ENCODE measurements around the gene CPNE4.
A peak's percentile ranks its signal among the peaks of the same experiment; 100 is the strongest.

CPNE4 gene

DNA sequence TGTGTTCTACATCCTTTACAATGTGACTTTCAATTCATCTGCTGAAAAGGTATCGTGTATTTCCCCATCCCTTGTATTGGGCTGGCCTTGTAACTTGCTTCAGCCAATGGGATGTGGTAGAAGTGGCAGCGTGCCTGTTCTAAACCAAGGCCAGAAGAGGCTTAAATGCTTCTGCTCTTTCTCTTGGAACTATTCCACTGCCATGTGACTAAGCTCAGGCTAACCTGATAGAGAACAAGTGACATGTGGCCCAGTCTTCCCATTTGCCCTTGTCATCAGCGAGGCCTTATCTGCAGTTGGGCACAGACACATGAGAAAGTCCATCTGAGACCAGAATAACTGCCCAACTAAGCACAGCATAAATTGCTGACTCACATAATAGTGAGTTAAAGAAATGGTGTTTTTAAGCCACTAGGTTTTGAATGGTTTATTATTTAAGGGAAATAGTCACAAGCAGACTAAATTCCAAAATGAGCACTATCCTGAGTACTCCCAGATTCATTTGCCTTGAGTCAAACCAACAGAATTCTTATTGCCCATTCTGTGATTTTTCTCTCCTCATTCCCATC lies 230.2 kb downstream of the CPNE4 start:
- H3K27ac ChIP-seq, result no peak overlapping the region
- no peak overlapping the region for H3K9ac ChIP-seq (ENCODE audit: insufficient read length)
- H3K9me3 ChIP-seq (ENCODE audit: low read depth, low read length), result no peaks in the 10 kb centered on the region
- H3K36me3 ChIP-seq (ENCODE audit: insufficient read depth, low read length), result no peaks in the 10 kb centered on the region
- DNase-seq (ENCODE audit: low read depth, low spot score), result no peak
- no peak overlapping the region for H3K4me3 ChIP-seq
- TF ChIP-seq EZH2 (IDR thresholded peaks at IDR 0.05) (no peak), POLR2AphosphoS5 (IDR thresholded peaks at IDR 0.05; ENCODE audit: borderline replicate concordance, low read depth, low read length) (no peak), FOXP2 (optimal IDR thresholded peaks at IDR 0.05; ENCODE audit: control extremely low read depth, extremely low read length, insufficient read depth) (no peak)

DNA sequence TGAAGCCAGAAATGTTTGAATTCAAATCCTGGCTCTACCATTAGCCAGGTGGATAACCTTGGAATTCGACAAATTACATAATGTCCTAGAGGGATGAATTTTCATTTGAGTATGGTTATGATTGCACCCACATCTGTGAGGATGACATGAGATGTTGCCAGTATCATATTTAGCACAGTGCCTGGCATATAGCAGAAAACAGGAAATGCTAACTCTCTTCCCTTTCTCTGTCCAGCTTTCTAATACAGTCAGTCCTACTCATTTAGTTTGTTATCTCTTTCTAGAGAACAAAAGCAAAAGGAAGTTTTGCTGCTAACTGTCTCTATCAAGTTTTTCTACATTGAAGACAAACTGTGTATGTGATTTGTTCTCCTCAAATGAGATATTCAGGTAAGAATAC lies 231.7 kb downstream of the CPNE4 start:
- TF ChIP-seq POLR2AphosphoS5 (IDR thresholded peaks at IDR 0.05; ENCODE audit: borderline replicate concordance, low read depth, low read length) (no peak), FOXP2 (optimal IDR thresholded peaks at IDR 0.05; ENCODE audit: control extremely low read depth, extremely low read length, insufficient read depth) (no peak), EZH2 (IDR thresholded peaks at IDR 0.05) (no peak)
- no peak for DNase-seq (ENCODE audit: low read depth, low spot score)

GRCh38 chr3:131802029-131802428 lies 232.8 kb downstream of the CPNE4 start:
- no peaks in the 10 kb centered on the region for H3K9me3 ChIP-seq (ENCODE audit: low read depth, low read length)
- H3K27ac ChIP-seq, result no peak overlapping the region
- DNase-seq (ENCODE audit: low read depth, low spot score), result no peak
- no peak for TF ChIP-seq EZH2 (IDR thresholded peaks at IDR 0.05)
- TF ChIP-seq FOXP2 (optimal IDR thresholded peaks at IDR 0.05; ENCODE audit: control extremely low read depth, extremely low read length, insufficient read depth), result no peak
- TF ChIP-seq POLR2AphosphoS5 (IDR thresholded peaks at IDR 0.05; ENCODE audit: borderline replicate concordance, low read depth, low read length), result no peak
- H3K36me3 ChIP-seq (ENCODE audit: insufficient read depth, low read length), result no peaks in the 10 kb centered on the region
- H3K4me3 ChIP-seq, result no peak overlapping the region
- H3K9ac ChIP-seq (ENCODE audit: insufficient read length), result no peak overlapping the region

More for the DNA sequence above, 231.7 kb downstream of the CPNE4 start:
- H3K27ac ChIP-seq, result no peak overlapping the region
- no peak overlapping the region for H3K4me3 ChIP-seq
- H3K9me3 ChIP-seq (ENCODE audit: low read depth, low read length), result no peaks in the 10 kb centered on the region
- H3K9ac ChIP-seq (ENCODE audit: insufficient read length), result no peak overlapping the region
- no peaks in the 10 kb centered on the region for H3K36me3 ChIP-seq (ENCODE audit: insufficient read depth, low read length)

- Histone ChIP-seq H3K4me3 (no peak overlapping the region), H3K9ac (ENCODE audit: insufficient read length) (no peak overlapping the region), H3K36me3 (ENCODE audit: insufficient read depth, low read length) (no peaks in the 10 kb centered on the region), H3K9me3 (ENCODE audit: low read depth, low read length) (no peaks in the 10 kb centered on the region), H3K27ac (no peak overlapping the region)
- no peak for DNase-seq (ENCODE audit: low read depth, low spot score)
- no peak for TF ChIP-seq EZH2 (IDR thresholded peaks at IDR 0.05)
- TF ChIP-seq FOXP2 (optimal IDR thresholded peaks at IDR 0.05; ENCODE audit: control extremely low read depth, extremely low read length, insufficient read depth), result no peak
- no peak for TF ChIP-seq POLR2AphosphoS5 (IDR thresholded peaks at IDR 0.05; ENCODE audit: borderline replicate concordance, low read depth, low read length)
These were observed 233.2 kb downstream of the CPNE4 start for GRCh38 chr3:131801566-131801965.

- no peak for DNase-seq (ENCODE audit: low read depth, low spot score)
- TF ChIP-seq EZH2 (IDR thresholded peaks at IDR 0.05), result no peak
- no peak for TF ChIP-seq FOXP2 (optimal IDR thresholded peaks at IDR 0.05; ENCODE audit: control extremely low read depth, extremely low read length, insufficient read depth)
- TF ChIP-seq POLR2AphosphoS5 (IDR thresholded peaks at IDR 0.05; ENCODE audit: borderline replicate concordance, low read depth, low read length), result no peak
- H3K9me3 ChIP-seq (ENCODE audit: low read depth, low read length), result no peaks in the 10 kb centered on the region
- H3K9ac ChIP-seq (ENCODE audit: insufficient read length), result no peak overlapping the region
- H3K27ac ChIP-seq, result no peak overlapping the region
- no peak overlapping the region for H3K4me3 ChIP-seq
- H3K36me3 ChIP-seq (ENCODE audit: insufficient read depth, low read length), result no peaks in the 10 kb centered on the region
These were observed 237.0 kb downstream of the CPNE4 start for GRCh38 chr3:131797776-131798175.

GRCh38 chr3:131796558-131797198 lies 238.1 kb downstream of the CPNE4 start:
- TF ChIP-seq POLR2AphosphoS5 (IDR thresholded peaks at IDR 0.05; ENCODE audit: borderline replicate concordance, low read depth, low read length) (no peak), EZH2 (IDR thresholded peaks at IDR 0.05) (no peak), FOXP2 (optimal IDR thresholded peaks at IDR 0.05; ENCODE audit: control extremely low read depth, extremely low read length, insufficient read depth) (no peak)
- peak; percentile 86 for DNase-seq (ENCODE audit: low read depth, low spot score)
- Histone ChIP-seq H3K36me3 (ENCODE audit: insufficient read depth, low read length) (no peaks in the 10 kb centered on the region), H3K9me3 (ENCODE audit: low read depth, low read length) (no peaks in the 10 kb centered on the region), H3K9ac (ENCODE audit: insufficient read length) (no peak overlapping the region), H3K4me3 (no peak overlapping the region), H3K27ac (no peak overlapping the region)

DNA sequence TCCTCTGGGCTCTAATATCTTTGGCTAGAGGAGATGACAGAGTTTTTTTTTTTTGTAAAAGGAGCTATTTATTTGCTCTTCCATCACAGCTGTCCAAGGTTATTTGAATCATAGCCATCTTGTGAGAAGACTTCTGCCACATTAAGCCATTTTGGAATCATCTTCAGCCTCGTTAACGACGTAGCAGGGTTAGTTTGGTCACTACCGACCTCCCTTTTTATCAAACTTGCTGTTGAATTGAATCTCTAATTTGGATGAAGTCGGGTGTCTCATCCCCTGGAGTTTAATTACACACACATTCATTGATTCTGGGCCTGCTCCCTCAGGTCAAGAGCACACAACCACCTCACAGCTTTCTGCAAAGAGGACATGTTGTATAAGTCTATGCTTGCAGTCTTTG lies 238.7 kb downstream of the CPNE4 start:
- no peak overlapping the region for H3K9ac ChIP-seq (ENCODE audit: insufficient read length)
- no peaks in the 10 kb centered on the region for H3K9me3 ChIP-seq (ENCODE audit: low read depth, low read length)
- DNase-seq (ENCODE audit: low read depth, low spot score), result no peak
- H3K36me3 ChIP-seq (ENCODE audit: insufficient read depth, low read length), result no peaks in the 10 kb centered on the region
- TF ChIP-seq FOXP2 (optimal IDR thresholded peaks at IDR 0.05; ENCODE audit: control extremely low read depth, extremely low read length, insufficient read depth), result no peak
- no peak for TF ChIP-seq EZH2 (IDR thresholded peaks at IDR 0.05)
- no peak for TF ChIP-seq POLR2AphosphoS5 (IDR thresholded peaks at IDR 0.05; ENCODE audit: borderline replicate concordance, low read depth, low read length)
- H3K4me3 ChIP-seq, result no peak overlapping the region
- H3K27ac ChIP-seq, result no peak overlapping the region

- DNase-seq (ENCODE audit: low read depth, low spot score), result no peak
- no peaks in the 10 kb centered on the region for H3K9me3 ChIP-seq (ENCODE audit: low read depth, low read length)
- no peak for TF ChIP-seq FOXP2 (optimal IDR thresholded peaks at IDR 0.05; ENCODE audit: control extremely low read depth, extremely low read length, insufficient read depth)
- TF ChIP-seq EZH2 (IDR thresholded peaks at IDR 0.05), result no peak
- TF ChIP-seq POLR2AphosphoS5 (IDR thresholded peaks at IDR 0.05; ENCODE audit: borderline replicate concordance, low read depth, low read length), result no peak
- no peaks in the 10 kb centered on the region for H3K36me3 ChIP-seq (ENCODE audit: insufficient read depth, low read length)
- H3K27ac ChIP-seq, result no peak overlapping the region
- peak overlapping the region; percentile 12; the same call in 1 of the 2 replicates for H3K4me3 ChIP-seq
- no peak overlapping the region for H3K9ac ChIP-seq (ENCODE audit: insufficient read length)
These were observed 239.3 kb downstream of the CPNE4 start for GRCh38 chr3:131795390-131796090.

Measured in SK-N-MC (cell line).